Fibroblast of lung (primary cell): Measurements from ENCODE around the gene KHDRBS1.

ENCODE experiments used
- CTCF ChIP-seq, 2 donors: IDR thresholded peaks in 1 of 2; conservative IDR thresholded peaks in 1 of 2; 1 replicate in 1 of 2; 2 replicates in 1 of 2; pipeline ENCODE4 v1.5.1; 2011 to 2012; ENCODE audit warnings: low read length in 2 of 2, control low read depth in 1 of 2, inconsistent platforms in 1 of 2, low read depth in 1 of 2, mild to moderate bottlenecking in 1 of 2
- EZH2 ChIP-seq: IDR thresholded peaks from 2 replicates; pipeline ENCODE4 v1.5.1; 2012; ENCODE audit warnings: low read length, control low read depth, mild to moderate bottlenecking; ENCODE audit errors: missing control alignments

GRCh38 chr1:32005522-32005921 is 8.1 kb upstream of the KHDRBS1 start:
- TF ChIP-seq CTCF (conservative IDR thresholded peaks at IDR 0.05 in 1 of 2, IDR thresholded peaks at IDR 0.05 in 1 of 2; ENCODE audit: low read depth in 1 of 2, low read length in 2 of 2) (no peak), EZH2 (no peak)
